Activated CD4-positive, alpha-beta T cell treated with anti-CD3 and anti-CD28 coated beads, Interleukin-2, amount 10 ng/mL, durations not matched to agents 24 days and 14 days (primary cell): ENCODE data around the gene CPM. TPM values are rescaled to one million over a fixed set of nuclear protein-coding genes. Genes with fewer than 3 reads are reported as not detected.
"Not testable (repeated sequence)": the region's sequence is repeated elsewhere in the genome, so short reads cannot be mapped to it uniquely, and the experiment has no call there.

Experiments
- DNase-seq: peaks from one replicate; pipeline ENCODE4 v3.0.0; 2022
- H3K27ac Mint-ChIP-seq: one replicate; pipeline ENCODE4 v1.8.0; 2022; ENCODE audit warnings: mild to moderate bottlenecking, mixed read lengths
- H3K27me3 Mint-ChIP-seq: one replicate; pipeline ENCODE4 v1.8.0; 2022; ENCODE audit warnings: mixed read lengths
- H3K36me3 Mint-ChIP-seq: one replicate; pipeline ENCODE4 v1.8.0; 2022; ENCODE audit warnings: low read depth, mild to moderate bottlenecking, mixed read lengths
- H3K4me1 Mint-ChIP-seq: one replicate; pipeline ENCODE4 v1.8.0; 2021; ENCODE audit warnings: mixed read lengths
- H3K4me3 Mint-ChIP-seq: one replicate; pipeline ENCODE4 v1.8.0; 2022; ENCODE audit warnings: mild to moderate bottlenecking, moderate library complexity, mixed read lengths
- H3K9me3 Mint-ChIP-seq: one replicate; pipeline ENCODE4 v1.8.0; 2021; ENCODE audit warnings: mixed read lengths
- intact Hi-C: fragments of 100-400 bp; cut with micrococcal nuclease; formaldehyde crosslinking; loops from one replicate; pipeline ENCODE4 v1.15.1; 2023
- total RNA-seq: library from RNA; stranded (reverse); gene quantifications from 2 replicates; pipeline ENCODE4 v1.2.3, GENCODE V29; 2022

Gene CPM
- total RNA-seq, 1 donor from 2014 or later, result 76.5 TPM

DNA sequence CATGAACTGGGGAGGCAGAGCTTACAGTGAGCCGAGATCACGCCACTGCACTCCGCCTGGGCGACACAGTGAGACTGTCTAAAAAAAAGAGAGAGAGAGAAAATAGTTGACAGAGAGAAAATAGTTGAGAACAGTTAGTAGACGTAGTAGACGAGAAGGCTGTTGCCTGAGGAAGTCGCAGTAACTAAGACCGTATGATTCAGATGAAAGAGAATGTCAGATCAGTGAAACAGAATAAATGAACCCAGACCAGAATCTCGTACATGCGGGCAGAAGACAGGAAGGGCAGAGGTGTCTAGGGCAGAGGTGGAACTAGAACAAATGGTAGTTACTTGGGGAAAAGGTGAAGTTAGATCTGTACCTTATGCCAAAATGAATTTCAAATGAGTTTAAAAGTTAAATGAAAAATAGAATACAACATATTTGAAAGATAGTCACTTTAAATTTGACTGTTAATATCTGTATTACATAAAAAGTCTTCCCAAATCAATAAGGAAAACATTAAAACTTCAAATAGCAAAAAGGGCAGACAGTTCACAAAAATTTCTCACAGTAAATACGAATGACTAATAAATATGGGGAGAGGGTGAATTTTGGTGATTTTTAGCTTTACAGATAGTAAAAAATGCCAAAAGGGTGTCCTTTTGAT, 107.3 kb downstream of the CPM start:
- Mint-ChIP-seq H3K36me3 (peaks cover 63% of the 10 kb centered on the region), H3K4me1 (peaks cover 25% of the 10 kb centered on the region), H3K9me3 (no peaks in the 10 kb centered on the region), H3K4me3 (no peak overlapping the region), H3K27me3 (no peaks in the 10 kb centered on the region), H3K27ac (peak overlapping the region; percentile 75)
- intact Hi-C loops, result loop anchor here (2.0 kb wide), 1 partner anchor 17 kb away; the partner anchor contains the start of gene MDM2
- peak; percentile 40 for DNase-seq

DNA sequence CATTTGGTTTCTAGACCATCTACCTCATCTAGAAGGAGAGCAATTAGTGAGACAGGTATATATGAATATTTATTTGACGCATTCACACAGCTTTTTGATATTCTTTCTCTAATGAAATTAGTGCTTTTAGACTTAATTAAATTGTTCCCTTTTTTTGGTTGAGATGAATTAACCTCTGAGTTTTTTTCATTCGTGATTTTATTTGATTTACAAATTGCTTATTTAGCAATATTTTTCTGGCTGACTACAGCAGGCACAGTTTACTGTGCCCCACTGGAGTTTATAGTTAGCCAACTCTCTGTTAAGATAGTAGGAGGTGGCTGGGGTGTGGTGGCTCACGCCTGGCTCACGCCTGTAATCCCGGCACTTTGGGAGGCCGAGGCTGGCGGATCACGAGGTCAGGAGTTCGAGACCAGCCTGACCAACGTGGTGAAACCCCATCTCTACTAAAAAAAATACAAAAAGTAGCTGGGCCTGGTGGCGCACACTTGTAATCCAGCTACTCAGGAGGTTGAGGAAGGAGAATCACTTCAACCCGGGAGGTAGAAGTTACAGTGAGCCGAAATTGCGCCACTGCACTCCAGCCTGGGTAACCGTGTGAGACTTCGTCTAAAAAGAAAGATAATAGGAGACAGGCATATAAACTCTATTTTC, 108.2 kb downstream of the CPM start:
- peak overlapping the region; percentile 45 for H3K27ac Mint-ChIP-seq
- no peak overlapping the region for H3K4me3 Mint-ChIP-seq
- intact Hi-C loops, result no loop called here
- H3K4me1 Mint-ChIP-seq, result peaks cover 23% of the 10 kb centered on the region
- H3K9me3 Mint-ChIP-seq, result no peaks in the 10 kb centered on the region
- DNase-seq, result peak; percentile 43
- no peaks in the 10 kb centered on the region for H3K27me3 Mint-ChIP-seq
- peaks cover 65% of the 10 kb centered on the region for H3K36me3 Mint-ChIP-seq

DNA sequence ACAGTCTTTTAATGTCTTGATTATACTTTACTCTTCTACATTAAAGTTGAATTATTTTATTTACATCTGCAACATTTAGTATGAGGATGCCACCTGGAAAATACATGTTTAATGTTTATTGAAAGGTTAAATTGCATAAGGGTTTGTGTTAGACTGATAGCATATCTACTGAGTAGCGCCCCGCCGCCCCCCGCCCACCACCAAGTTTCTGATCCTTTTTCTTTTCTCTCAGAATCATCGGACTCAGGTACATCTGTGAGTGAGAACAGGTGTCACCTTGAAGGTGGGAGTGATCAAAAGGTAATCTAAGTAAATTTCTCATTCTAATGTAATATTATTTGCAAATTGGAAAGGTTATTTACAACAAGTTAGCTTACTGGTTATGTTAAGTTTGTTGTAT, 108.8 kb downstream of the CPM start:
- Mint-ChIP-seq H3K27me3 (no peaks in the 10 kb centered on the region), H3K9me3 (no peaks in the 10 kb centered on the region), H3K27ac (no peak overlapping the region), H3K4me3 (no peak overlapping the region), H3K36me3 (peaks cover 67% of the 10 kb centered on the region), H3K4me1 (peaks cover 26% of the 10 kb centered on the region)
- intact Hi-C loops, result no loop called here
- peak; percentile 40 for DNase-seq

GRCh38 chr12:68823696-68824095, 109.3 kb downstream of the CPM start:
- intact Hi-C loops, result no loop called here
- H3K9me3 Mint-ChIP-seq, result no peaks in the 10 kb centered on the region
- no peaks in the 10 kb centered on the region for H3K27me3 Mint-ChIP-seq
- DNase-seq, result peak; percentile 45
- peaks cover 28% of the 10 kb centered on the region for H3K4me1 Mint-ChIP-seq
- H3K4me3 Mint-ChIP-seq, result peak overlapping the region; percentile 10
- H3K36me3 Mint-ChIP-seq, result peaks cover 70% of the 10 kb centered on the region
- no peak overlapping the region for H3K27ac Mint-ChIP-seq

GRCh38 chr12:68821357-68822188, 111.4 kb downstream of the CPM start:
- peaks cover 23% of the 10 kb centered on the region for H3K4me1 Mint-ChIP-seq
- H3K36me3 Mint-ChIP-seq, result peaks cover 66% of the 10 kb centered on the region
- H3K27me3 Mint-ChIP-seq, result no peaks in the 10 kb centered on the region
- H3K27ac Mint-ChIP-seq, result peak overlapping the region; percentile 81
- peak overlapping the region; percentile 24 for H3K4me3 Mint-ChIP-seq
- peak; percentile 56 for DNase-seq
- intact Hi-C loops, result no loop called here
- no peaks in the 10 kb centered on the region for H3K9me3 Mint-ChIP-seq

DNA sequence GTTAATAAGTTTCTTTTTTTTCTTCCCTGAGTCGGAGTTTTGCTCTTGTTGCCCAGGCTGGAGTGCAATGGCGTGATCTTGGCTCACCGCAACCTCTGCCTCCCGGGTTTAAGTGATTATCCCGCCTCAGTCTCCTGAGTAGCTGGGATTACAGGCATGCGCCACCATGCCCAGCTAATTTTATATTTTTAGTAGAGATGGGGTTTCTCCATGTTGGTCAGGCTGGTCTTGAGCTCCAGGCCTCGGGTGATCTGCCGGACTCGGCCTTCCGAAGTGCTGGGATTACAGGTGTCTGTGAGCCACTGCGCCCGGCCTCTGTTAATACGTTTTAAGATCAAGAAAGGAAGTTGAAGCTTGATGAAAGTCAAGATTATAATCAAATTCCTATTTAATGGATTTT, 113.5 kb downstream of the CPM start:
- H3K27ac Mint-ChIP-seq, H3K9me3 Mint-ChIP-seq, H3K27me3 Mint-ChIP-seq, intact Hi-C loops, H3K4me3 Mint-ChIP-seq: not testable (repeated sequence)
- Mint-ChIP-seq H3K36me3 (peaks cover 63% of the 10 kb centered on the region), H3K4me1 (peaks cover 28% of the 10 kb centered on the region)
- peak; percentile 48 for DNase-seq

- Mint-ChIP-seq H3K27ac (peak overlapping the region; percentile 62), H3K9me3 (no peaks in the 10 kb centered on the region), H3K36me3 (peaks cover 64% of the 10 kb centered on the region), H3K4me1 (peaks cover 38% of the 10 kb centered on the region), H3K4me3 (peak overlapping the region; percentile 39), H3K27me3 (no peaks in the 10 kb centered on the region)
- peak; percentile 46 for DNase-seq
- intact Hi-C loops, result no loop called here
Observed at GRCh38 chr12:68815928-68816800, 116.8 kb downstream of the CPM start.

DNA sequence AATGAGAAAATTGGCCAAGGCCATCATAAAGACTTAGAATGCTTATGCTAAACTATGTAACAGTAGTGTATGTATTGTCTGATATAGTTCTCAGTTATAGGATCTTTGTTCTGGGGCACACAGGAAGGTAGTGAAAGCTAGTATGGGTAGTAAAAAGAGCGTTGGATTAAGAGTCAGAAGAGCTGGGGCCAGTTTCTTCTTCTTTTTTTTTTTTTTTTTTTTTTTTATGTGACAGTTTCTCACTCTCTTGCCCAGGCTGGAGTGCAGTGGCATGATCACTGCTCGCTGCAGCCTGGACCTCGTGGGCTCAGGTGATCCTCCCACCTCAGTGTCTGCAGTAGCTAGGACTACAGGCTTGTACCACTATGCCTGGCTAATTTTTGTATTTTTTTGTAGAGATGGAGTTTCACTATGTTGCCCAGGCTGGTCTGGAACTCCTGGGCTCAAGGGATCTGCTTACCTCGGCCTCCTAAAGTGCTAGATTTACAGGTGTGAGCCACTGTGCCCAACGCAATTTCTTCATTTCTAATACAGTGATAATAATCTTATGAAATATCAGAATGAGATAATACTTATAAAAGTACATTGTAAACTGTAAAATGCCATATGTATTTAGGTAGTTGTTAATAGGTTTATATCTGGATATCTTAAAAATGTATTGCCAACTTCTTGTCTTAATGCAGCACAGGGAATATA, 117.6 kb downstream of the CPM start:
- DNase-seq, result peak; percentile 50
- no peaks in the 10 kb centered on the region for H3K9me3 Mint-ChIP-seq
- intact Hi-C loops, result no loop called here
- H3K36me3 Mint-ChIP-seq, result peaks cover 65% of the 10 kb centered on the region
- H3K27me3 Mint-ChIP-seq, result no peaks in the 10 kb centered on the region
- H3K4me1 Mint-ChIP-seq, result peaks cover 38% of the 10 kb centered on the region
- H3K4me3 Mint-ChIP-seq, result peak overlapping the region; percentile 19
- H3K27ac Mint-ChIP-seq, result peak overlapping the region; percentile 0

DNA sequence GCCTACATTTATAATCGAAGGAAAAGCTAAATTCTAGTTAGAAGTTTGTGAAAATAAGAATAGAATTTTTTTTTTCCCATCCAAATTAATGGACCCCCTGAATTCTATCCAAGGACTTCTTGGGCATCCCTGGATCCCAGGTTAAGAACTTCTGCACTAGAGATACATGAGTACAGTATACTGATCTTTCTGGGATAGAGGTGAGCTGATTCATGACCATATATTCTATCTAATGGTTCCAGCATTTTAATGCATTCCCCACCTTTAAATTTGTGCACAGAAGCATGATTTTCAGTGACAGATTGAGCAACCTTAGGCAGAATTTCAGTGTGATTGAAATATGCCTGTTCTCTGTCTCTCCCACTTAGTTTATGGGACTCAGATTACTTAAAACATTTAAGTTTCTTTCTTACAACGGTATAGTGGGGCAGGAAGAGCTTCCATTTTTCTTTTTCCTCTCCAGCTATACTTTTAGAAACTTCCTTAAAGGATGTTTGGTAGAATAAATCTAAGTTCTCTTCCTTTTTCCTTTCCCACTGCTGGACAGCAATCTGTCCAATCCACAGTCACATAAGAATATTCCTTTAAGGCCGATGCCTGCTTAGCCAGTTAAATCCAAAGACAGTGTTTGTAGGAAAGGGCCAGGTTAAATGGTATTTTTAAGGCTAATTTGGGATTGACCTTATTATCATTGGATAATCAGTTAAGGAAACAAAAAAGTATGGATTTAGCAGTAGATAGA, 118.3 kb downstream of the CPM start:
- peak overlapping the region; percentile 0 for H3K27ac Mint-ChIP-seq
- peaks cover 64% of the 10 kb centered on the region for H3K36me3 Mint-ChIP-seq
- intact Hi-C loops, result no loop called here
- H3K4me1 Mint-ChIP-seq, result peaks cover 38% of the 10 kb centered on the region
- H3K4me3 Mint-ChIP-seq, result peak overlapping the region; percentile 45
- peak; percentile 37 for DNase-seq
- no peaks in the 10 kb centered on the region for H3K27me3 Mint-ChIP-seq
- no peaks in the 10 kb centered on the region for H3K9me3 Mint-ChIP-seq

- H3K36me3 Mint-ChIP-seq, result peaks cover 64% of the 10 kb centered on the region
- peaks cover 3% of the 10 kb centered on the region for H3K27me3 Mint-ChIP-seq
- H3K9me3 Mint-ChIP-seq, result no peaks in the 10 kb centered on the region
- peaks cover 37% of the 10 kb centered on the region for H3K4me1 Mint-ChIP-seq
- intact Hi-C loops, result no loop called here
- H3K27ac Mint-ChIP-seq, result peak overlapping the region; percentile 30
- no peak for DNase-seq
- peak overlapping the region; percentile 52 for H3K4me3 Mint-ChIP-seq
Observed at GRCh38 chr12:68813242-68813593, 119.8 kb downstream of the CPM start.

DNA sequence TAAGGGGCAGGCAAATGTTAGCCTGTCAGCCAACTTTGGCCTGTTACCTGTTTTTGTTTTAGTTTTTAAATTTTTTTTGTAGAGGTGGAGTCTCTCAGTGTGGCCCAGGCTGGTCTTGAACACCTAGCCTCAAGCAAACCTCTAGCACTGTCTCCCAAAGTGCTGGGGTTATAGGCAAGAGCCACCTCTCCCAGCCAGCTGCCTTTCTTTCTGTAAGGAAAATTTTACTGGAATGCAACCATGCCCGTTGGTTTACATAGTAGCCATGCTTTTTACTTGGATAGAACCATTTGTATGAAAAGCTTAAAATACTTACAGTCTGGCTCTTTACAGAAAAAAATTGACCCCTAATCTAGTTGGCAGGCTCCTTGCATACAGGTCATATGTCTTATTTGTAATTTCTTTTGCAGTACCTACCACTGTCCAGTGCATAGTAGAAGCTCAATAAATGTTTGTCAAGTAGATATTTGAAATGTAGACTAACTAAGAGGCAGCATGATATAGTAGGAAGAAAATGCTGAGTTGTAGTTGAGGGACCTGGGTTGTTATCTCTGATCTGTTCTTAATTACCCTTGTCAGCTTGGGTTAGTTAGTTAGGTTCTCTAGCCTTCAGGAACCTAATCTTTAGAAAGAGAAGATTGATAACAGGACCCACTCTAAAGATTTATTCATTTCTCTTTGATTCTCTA, 120.3 kb downstream of the CPM start:
- intact Hi-C loops, result no loop called here
- DNase-seq, result no peak
- peaks cover 3% of the 10 kb centered on the region for H3K27me3 Mint-ChIP-seq
- peak overlapping the region; percentile 52 for H3K4me3 Mint-ChIP-seq
- H3K9me3 Mint-ChIP-seq, result no peaks in the 10 kb centered on the region
- H3K36me3 Mint-ChIP-seq, result peaks cover 64% of the 10 kb centered on the region
- H3K4me1 Mint-ChIP-seq, result peaks cover 37% of the 10 kb centered on the region
- peak overlapping the region; percentile 30 for H3K27ac Mint-ChIP-seq

DNA sequence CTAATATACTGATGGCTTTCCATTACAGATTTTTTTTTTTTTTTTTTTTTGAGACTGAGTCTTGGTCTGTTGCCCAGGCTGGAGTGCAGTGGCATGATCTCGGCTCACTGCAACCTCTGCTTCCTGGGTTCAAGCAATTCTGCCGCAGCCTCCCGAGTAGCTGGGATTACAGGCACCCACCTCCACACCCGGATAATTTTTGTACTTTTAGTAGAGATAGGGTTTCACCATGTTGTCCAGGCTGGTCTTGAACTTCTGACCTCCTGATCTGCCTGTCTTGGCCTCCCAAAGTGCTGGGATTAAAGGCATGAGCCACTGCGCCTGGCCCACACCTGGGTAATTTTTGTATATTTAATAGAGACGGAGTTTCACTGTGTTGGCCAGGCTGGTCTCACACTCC, 121.4 kb downstream of the CPM start:
- H3K27me3 Mint-ChIP-seq, DNase-seq, intact Hi-C loops, H3K9me3 Mint-ChIP-seq: not testable (repeated sequence)
- Mint-ChIP-seq H3K4me1 (peaks cover 41% of the 10 kb centered on the region), H3K36me3 (peaks cover 57% of the 10 kb centered on the region), H3K27ac (peak overlapping the region; percentile 25), H3K4me3 (peak overlapping the region; percentile 79)
